Stimulated activated CD8-positive, alpha-beta memory T cell treated with anti-CD3 and anti-CD28 coated beads, Interleukin-12 subunit alpha, Interleukin-12 subunit beta, amount 100 ng/mL, for 1 hour (primary cell): ENCODE data around the gene RPLP1.

Experiments
- DNase-seq: peaks from one replicate; pipeline ENCODE4 v3.0.0-alpha.2; 2020; ENCODE audit warnings: low read depth

RPLP1 gene

GRCh38 chr15:69469467-69470201, 17.0 kb downstream of the RPLP1 start:
- no peak for DNase-seq

GRCh38 chr15:69472046-69472445, 19.4 kb downstream of the RPLP1 start:
- DNase-seq = no peak

GRCh38 chr15:69472562-69472961, 19.9 kb downstream of the RPLP1 start:
- no peak for DNase-seq

- DNase-seq = no peak
These were observed 21.7 kb downstream of the RPLP1 start for GRCh38 chr15:69474291-69474690.

GRCh38 chr15:69474846-69475455, 22.3 kb downstream of the RPLP1 start:
- no peak for DNase-seq

DNA sequence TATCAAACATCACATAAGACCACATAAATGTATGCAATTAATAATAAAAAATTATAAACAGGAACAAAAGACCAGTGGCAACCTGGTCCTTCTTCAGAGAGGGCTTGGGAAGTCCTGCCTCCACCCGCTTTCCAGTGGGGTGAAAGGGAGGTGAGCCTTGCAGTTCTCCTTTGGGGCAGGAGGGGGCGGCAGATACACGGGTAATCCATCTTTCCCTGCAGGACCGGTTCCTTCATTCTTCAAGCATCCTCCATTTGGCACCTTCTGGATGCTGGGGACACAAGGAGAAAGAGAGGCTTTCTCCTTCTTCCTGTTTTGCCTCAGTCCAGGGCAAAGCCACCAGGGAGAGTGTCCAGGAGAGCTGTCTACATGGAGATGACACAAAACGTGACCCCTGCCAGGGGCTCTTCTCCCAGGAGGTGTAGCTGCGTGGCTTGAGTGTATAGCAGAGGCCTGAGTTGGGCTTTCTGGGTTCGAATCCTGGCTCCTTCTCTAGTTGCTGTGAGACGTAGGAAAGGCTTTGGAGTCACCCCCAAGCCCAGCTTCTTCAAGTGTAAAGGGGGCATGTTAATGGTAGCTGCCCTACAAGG, 23.2 kb downstream of the RPLP1 start:
- DNase-seq = peak; percentile 64

GRCh38 chr15:69476704-69477473, 24.3 kb downstream of the RPLP1 start:
- DNase-seq = no peak

- no peak for DNase-seq
These were observed 25.7 kb downstream of the RPLP1 start for GRCh38 chr15:69478259-69478781.

GRCh38 chr15:69479081-69479480, 26.5 kb downstream of the RPLP1 start:
- no peak for DNase-seq

DNA sequence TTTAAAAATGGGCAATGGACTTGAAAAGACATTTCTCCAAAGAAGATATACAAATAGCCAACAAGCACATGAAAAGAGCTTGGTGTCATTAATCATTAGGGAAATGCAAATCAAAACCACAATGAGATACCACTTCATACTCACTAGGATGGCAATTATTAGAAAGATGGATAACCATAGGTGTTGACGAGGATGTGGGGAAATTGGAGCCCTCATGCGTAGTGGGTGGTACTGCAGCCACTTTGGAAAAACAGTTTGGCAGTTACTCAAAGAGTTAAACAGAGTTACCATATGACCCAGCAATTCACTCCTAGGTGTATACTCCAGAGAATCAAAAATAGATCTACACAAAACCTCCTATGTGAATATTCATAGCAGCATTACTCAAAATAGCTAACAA, 27.4 kb downstream of the RPLP1 start:
- no peak for DNase-seq

DNA sequence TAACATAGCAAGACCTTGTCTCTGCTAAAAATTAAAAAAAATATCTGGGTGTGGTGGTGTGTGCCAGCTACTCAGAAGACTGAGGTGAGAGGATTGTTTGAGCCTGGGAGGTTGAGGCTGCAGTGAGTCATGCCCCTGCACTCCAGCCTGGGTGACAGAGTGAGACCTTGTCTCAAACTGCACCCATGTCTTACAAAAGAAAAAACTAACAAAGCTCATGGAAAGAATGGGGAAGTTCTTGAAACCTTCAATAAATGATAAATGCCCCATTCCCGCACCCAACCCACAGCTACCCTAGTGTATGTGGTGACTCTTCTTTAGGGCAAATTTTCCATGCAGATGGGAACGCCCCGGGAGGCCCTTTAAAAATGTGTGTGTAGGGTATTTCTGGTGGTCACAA, 28.3 kb downstream of the RPLP1 start:
- DNase-seq = no peak

DNA sequence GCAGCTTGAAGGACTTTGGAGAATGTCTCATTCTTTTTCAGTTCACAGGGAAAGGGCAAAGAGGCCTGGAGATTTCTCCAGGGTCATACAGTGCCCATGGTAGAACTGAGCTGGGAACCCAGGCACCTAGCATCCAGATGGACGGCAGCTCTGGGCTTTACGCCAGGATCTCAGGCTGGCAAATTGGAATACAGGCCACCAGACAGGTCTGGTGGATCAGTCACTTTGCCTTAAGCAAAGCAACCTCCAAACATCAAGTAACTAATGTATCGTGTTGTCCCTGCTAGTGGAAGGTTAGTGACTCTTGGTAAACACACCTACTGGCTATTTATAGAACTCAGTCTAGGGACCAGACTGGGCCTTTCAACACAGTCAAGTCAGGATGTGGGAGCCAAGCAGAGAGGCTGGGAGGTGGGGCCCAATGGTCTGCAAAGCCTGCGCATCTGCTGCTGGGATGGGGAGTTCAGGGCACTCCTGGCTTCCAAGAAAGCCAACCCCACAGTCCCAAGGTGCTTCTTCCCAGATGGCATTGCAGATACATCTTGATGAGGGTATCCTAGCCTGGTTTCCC, 30.2 kb downstream of the RPLP1 start:
- no peak for DNase-seq

GRCh38 chr15:69484837-69485236, 32.2 kb downstream of the RPLP1 start:
- DNase-seq = no peak

DNA sequence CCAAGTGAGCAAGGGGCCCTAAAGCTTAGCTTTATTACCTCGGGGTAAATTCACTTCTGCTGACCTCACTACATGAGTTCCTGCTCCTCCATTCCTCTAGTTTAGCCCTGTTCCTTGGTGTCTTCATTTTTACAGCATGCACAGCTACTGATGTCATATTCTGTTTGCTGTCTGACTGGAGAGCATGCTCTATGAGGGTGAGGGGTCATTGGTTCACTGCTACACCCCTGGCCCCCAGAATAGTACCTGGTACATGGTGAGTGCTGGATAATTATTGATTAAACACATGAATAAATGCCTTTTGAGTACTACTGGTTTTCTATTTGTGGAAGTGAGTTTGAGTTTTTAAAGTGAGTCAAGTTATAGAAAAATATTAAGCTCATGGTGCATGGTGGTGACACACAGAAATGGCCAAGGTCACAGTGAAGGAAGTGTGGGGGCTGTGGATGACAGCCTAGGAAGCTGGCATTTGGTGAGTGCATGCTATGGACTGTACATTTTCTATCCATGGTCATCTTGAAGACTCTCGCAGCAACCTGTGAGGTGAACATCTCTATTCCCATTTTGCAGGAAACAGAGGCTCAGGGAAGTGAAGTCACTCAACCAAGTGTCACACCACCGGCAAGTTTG, 34.0 kb downstream of the RPLP1 start:
- DNase-seq = no peak

DNA sequence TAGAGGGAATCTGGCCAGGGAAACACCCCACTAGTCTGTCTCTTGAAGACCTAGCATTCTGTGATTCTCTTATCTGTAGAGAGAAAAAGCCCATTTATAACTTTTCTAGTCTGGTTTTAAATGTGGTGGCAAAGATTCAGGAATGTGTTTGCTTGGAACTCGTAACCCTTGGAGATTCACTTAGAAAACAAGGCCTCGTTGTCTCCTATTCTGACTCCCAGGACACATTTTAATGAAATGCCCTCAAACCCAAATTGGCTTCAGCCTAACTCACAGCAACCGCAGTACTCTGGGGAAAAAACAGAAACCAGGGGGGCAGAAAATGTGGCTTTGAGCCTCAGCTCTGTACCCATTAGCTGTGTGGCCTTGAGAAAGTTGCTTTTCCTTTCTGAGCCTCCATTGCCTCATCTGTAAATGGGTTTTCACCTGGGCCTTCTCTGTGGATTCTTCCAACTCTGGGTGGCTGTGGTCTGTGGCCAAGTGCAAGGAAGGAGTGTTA, 36.5 kb downstream of the RPLP1 start:
- DNase-seq = no peak

GRCh38 chr15:69490356-69491037, 37.9 kb downstream of the RPLP1 start:
- DNase-seq = no peak

- no peak for DNase-seq
These were observed 38.5 kb downstream of the RPLP1 start for GRCh38 chr15:69491038-69491505.

DNA sequence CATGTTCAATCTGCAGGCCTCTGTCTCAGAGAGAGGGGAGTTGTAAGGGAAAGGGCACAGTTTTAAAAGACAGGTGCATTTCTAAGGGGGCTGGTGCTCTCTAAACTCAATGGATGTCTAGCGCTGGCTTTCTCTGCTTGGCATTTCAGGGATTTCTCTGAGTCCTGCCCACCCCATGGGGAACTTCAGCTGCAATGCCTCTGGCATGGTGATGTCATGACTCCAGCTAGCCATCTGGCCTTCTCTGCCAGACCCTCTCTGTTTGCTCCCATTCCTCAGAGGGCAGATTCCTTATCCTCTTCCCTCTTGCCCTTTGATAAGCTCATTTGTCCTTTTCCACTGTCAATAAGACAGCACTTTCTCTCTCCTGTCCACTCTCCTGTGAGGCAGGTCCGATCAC, 40.8 kb downstream of the RPLP1 start:
- no peak for DNase-seq

DNA sequence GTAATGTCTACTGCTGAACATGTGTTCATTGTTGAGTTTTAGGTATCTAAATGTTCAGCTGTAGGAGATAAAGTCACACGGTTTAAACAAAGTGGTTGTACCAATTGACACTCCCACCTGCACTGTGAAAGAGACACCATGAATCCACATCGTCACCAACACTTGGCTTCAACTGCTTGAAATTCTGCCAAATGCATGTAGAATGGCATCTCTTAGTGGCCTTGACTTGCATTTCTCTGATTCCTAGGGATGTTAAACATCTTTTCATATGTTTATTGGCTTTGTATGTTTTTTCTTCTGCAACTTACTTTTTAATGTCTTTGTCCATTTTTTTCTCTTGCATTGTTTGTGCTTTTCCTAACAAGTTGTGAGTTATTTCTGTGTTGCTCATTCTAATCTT, 43.4 kb downstream of the RPLP1 start:
- DNase-seq = no peak

- DNase-seq = no peak
These were observed 44.5 kb downstream of the RPLP1 start for GRCh38 chr15:69497076-69497475.

DNA sequence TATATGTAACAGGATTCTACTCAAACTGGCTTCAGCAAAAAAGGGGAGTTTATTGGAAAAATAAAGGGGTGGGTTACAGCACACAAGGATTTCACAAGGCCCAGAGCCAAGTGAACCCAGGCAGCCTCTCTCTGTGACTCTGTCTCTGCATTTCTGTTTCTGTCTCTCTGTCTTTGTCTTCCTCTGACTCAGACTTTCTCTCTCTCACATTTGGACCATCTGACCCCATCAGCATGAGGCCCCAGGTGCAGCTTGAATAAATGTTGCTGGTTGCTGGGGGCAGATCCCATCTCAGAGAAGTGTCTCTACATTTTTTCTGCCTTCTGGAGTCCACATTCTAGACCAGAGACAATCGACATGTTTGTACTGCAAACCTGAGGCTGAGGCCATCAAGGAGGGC, 45.0 kb downstream of the RPLP1 start:
- no peak for DNase-seq
